ENCODE results near the gene LRP8.

DNA sequence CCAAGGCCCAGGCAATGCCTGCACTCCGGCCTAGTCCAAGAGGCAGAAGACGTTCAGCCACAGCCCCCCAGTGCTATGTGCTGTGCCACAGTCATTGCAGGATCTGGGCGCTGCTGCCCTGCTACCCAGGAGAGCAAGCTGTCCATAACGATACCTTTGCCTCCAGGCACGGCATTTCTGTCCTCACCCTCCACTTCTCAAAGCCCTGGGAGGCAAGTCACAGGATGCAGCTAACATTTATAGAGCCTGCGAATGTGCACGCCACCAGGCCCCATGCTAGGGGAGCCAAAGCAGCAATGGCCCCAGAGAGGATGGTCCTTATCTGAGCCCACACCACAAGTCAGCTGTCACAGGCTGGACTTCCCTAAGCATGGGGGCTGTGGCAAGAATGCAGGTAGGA lies 13.8 kb downstream of the LRP8 start:
- TF ChIP-seq, protein P1, sequence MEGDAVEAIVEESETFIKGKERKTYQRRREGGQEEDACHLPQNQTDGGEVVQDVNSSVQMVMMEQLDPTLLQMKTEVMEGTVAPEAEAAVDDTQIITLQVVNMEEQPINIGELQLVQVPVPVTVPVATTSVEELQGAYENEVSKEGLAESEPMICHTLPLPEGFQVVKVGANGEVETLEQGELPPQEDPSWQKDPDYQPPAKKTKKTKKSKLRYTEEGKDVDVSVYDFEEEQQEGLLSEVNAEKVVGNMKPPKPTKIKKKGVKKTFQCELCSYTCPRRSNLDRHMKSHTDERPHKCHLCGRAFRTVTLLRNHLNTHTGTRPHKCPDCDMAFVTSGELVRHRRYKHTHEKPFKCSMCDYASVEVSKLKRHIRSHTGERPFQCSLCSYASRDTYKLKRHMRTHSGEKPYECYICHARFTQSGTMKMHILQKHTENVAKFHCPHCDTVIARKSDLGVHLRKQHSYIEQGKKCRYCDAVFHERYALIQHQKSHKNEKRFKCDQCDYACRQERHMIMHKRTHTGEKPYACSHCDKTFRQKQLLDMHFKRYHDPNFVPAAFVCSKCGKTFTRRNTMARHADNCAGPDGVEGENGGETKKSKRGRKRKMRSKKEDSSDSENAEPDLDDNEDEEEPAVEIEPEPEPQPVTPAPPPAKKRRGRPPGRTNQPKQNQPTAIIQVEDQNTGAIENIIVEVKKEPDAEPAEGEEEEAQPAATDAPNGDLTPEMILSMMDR (IDR thresholded peaks at IDR 0.05; ENCODE audit: low read length): no peak
- TF ChIP-seq EZH2 (optimal IDR thresholded peaks at IDR 0.05; ENCODE audit: low read depth, low read length) (no peak), EZH2phosphoT487 (IDR thresholded peaks at IDR 0.05; ENCODE audit: low read length) (no peak)

Measured in MM.1S (cell line).